ENCODE measurements around the gene TMCC1. TPM values are rescaled to one million over a fixed set of nuclear protein-coding genes. Genes with fewer than 3 reads are reported as not detected.

Gene TMCC1
- total and polyA plus RNA-seq, 9 donors: 13.2 to 57.2 (median 42.4) TPM

- WGBS, 3 donors: 76 to 77% (median 77%) methylated on average over 6 of the region's 6 CpGs
Observed at GRCh38 chr3:129795186-129796010, 98.1 kb downstream of the TMCC1 start.

GRCh38 chr3:129794311-129795185 is 99.0 kb downstream of the TMCC1 start:
- H3K27ac ChIP-seq: peak overlapping the region in 1 of 2 donors; percentile 32
- no peaks in the 10 kb centered on the region for H3K9me3 ChIP-seq
- peak; percentile 18 to 47 (median 24) for DNase-seq
- TF ChIP-seq POLR2A (IDR thresholded peaks at IDR 0.05) (no peak), EP300 (IDR thresholded peaks at IDR 0.05) (no peak)
- no peak overlapping the region for H3K4me3 ChIP-seq
- H3K36me3 ChIP-seq: no peaks in the 10 kb centered on the region
- H3K27me3 ChIP-seq: no peaks in the 10 kb centered on the region
- peaks cover 13% of the 10 kb centered on the region for H3K4me1 ChIP-seq (ENCODE audit: insufficient read depth)
- intact Hi-C loops (cut with DNase I): no loop called here
- WGBS, 3 donors: 8 to 14% (median 10%) methylated on average over 14 of the region's 14 CpGs

More at GRCh38 chr3:129795186-129796010, 98.1 kb downstream of the TMCC1 start:
- no peak for DNase-seq
- Histone ChIP-seq H3K4me1 (ENCODE audit: insufficient read depth) (peaks cover 13% of the 10 kb centered on the region), H3K27ac (no peak overlapping the region), H3K36me3 (no peaks in the 10 kb centered on the region), H3K9me3 (no peaks in the 10 kb centered on the region), H3K27me3 (no peaks in the 10 kb centered on the region), H3K4me3 (no peak overlapping the region)
- TF ChIP-seq EP300 (IDR thresholded peaks at IDR 0.05) (no peak), CTCF (IDR thresholded peaks at IDR 0.05) (no peak), POLR2A (IDR thresholded peaks at IDR 0.05) (no peak)
- intact Hi-C loops (cut with DNase I): no loop called here

- Histone ChIP-seq H3K27me3 (no peaks in the 10 kb centered on the region), H3K4me3 (no peak overlapping the region), H3K36me3 (no peaks in the 10 kb centered on the region), H3K4me1 (ENCODE audit: insufficient read depth) (peaks cover 11% of the 10 kb centered on the region), H3K27ac (peak overlapping the region in 1 of 2 donors; percentile 32), H3K9me3 (no peaks in the 10 kb centered on the region)
- WGBS, 3 donors: 0 to 21% (median 6%) methylated on average over 2 of the region's 2 CpGs
- intact Hi-C loops (cut with DNase I): no loop called here
- TF ChIP-seq CTCF (IDR thresholded peaks at IDR 0.05) (no peak), POLR2A (IDR thresholded peaks at IDR 0.05) (no peak), EP300 (IDR thresholded peaks at IDR 0.05) (no peak)
- DNase-seq: no peak
Observed at GRCh38 chr3:129793942-129794310, 99.6 kb downstream of the TMCC1 start.

- Histone ChIP-seq H3K36me3 (no peaks in the 10 kb centered on the region), H3K27me3 (no peaks in the 10 kb centered on the region), H3K27ac (no peak overlapping the region), H3K4me1 (ENCODE audit: insufficient read depth) (peaks cover 12% of the 10 kb centered on the region), H3K9me3 (no peaks in the 10 kb centered on the region), H3K4me3 (no peak overlapping the region)
- 81 to 88% (median 85%) methylated on average over 1 of the region's 1 CpG for WGBS, 3 donors
- no peak for DNase-seq
- intact Hi-C loops (cut with DNase I): no loop called here
- no peak for TF ChIP-seq CTCF (IDR thresholded peaks at IDR 0.05)
- no peak for TF ChIP-seq POLR2A (IDR thresholded peaks at IDR 0.05)
- no peak for TF ChIP-seq EP300 (IDR thresholded peaks at IDR 0.05)
Observed at GRCh38 chr3:129793319-129793718, 100.2 kb downstream of the TMCC1 start.
